ENCODE measurements around the gene SV2B.

The SV2B gene

DNA sequence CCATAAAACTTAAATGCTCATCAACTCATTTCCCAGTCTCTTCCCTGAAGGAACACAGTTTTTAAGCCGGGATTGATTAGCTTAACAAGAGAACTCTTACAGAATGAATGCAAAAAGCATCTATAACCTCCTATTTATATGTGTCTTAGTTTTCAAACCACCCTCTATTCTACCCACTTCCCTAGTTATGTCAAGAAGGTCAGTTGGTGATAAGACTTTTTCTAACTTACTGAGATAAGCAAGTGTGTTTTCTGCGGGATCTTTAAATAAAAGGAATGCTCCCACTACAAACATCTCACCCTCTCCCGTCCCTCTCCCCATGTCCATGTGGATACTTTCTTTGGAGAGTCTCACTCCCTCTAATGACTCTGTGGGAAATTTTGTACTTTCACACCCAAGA is 218.5 kb downstream of the SV2B start:
- no peak for DNase-seq (ENCODE audit: low read depth)
- H3K4me3 ChIP-seq (ENCODE audit: low read depth, low read length) = no peak overlapping the region
- TF ChIP-seq, protein P1, sequence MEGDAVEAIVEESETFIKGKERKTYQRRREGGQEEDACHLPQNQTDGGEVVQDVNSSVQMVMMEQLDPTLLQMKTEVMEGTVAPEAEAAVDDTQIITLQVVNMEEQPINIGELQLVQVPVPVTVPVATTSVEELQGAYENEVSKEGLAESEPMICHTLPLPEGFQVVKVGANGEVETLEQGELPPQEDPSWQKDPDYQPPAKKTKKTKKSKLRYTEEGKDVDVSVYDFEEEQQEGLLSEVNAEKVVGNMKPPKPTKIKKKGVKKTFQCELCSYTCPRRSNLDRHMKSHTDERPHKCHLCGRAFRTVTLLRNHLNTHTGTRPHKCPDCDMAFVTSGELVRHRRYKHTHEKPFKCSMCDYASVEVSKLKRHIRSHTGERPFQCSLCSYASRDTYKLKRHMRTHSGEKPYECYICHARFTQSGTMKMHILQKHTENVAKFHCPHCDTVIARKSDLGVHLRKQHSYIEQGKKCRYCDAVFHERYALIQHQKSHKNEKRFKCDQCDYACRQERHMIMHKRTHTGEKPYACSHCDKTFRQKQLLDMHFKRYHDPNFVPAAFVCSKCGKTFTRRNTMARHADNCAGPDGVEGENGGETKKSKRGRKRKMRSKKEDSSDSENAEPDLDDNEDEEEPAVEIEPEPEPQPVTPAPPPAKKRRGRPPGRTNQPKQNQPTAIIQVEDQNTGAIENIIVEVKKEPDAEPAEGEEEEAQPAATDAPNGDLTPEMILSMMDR (IDR thresholded peaks at IDR 0.05; ENCODE audit: insufficient read depth, low read depth, low read length, missing control alignments) = no peak

DNA sequence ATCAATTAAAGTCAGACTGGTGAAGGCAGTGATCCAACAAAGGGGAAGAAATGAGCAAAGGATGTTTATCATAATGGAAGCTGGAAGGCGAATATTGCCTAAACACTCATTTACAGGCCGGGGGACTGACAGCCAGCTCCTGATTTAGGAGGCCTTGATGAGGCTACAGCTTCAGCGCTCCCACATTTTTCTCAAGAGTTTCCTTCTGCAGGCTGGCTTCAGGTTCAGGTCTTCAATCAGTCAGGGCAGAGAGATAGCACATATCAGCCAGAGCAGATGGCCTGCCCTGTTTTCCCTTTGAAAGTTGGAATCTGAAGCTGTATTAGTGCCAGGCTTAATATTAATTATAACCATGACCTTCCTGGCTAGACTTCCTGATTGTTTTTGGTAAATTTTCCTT is 218.9 kb downstream of the SV2B start:
- DNase-seq (ENCODE audit: low read depth) = no peak
- TF ChIP-seq, protein P1 (IDR thresholded peaks at IDR 0.05; ENCODE audit: insufficient read depth, low read depth, low read length, missing control alignments) = no peak
- no peak overlapping the region for H3K4me3 ChIP-seq (ENCODE audit: low read depth, low read length)

DNA sequence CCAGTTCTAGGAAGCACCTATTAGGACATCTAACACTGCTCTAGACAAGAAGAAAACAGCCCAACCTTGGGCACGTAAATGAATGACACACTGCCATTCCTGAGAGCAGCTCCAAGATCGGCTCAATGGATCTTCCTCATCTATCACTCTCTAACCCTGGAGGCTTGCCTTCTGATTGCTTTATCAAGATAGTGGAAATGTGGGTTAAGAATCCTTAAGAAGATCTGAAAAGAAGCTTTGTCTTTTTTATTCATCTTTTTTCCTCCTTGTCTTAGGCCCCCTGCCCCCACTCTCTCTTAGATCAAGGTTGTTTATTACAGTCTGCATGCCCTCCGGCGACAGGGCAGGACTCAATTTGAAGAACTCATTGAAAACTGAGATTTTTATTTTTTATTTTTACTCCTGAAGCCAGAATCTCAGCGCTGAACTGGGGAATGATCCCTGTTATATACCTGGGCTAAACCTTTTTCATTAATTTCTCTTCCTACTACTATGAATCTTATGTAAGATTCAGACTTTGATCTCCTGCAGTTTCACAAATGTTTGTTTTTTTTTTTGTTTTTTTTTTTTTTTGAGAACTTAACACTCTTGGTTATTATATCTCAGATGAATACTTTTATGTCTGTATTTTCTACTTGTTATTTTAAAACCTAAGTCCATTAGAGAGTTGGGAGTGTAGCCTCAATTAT is 219.5 kb downstream of the SV2B start:
- TF ChIP-seq, protein P1 (IDR thresholded peaks at IDR 0.05; ENCODE audit: insufficient read depth, low read depth, low read length, missing control alignments) = no peak
- no peak for DNase-seq (ENCODE audit: low read depth)
- H3K4me3 ChIP-seq (ENCODE audit: low read depth, low read length) = no peak overlapping the region

DNA sequence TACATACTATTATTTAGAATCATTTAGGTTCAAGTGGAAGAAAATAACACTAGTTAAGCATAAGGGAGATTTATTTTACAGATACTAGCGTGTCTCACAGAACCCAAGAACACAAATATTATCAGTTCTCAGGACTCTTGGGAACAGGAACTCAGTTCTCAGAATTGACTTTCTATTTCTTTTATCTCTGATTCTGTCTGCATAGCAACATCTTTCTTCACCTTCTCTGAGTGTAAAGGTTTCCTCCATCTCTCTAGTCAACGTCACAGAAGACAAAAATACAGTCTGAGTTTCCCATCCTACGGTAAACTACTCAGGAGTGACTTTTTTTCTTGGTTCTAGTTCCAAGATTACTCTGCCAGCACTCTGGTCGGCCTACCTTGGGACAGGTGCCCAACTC is 220.0 kb downstream of the SV2B start:
- TF ChIP-seq, protein P1 (IDR thresholded peaks at IDR 0.05; ENCODE audit: insufficient read depth, low read depth, low read length, missing control alignments) = no peak
- DNase-seq (ENCODE audit: low read depth) = no peak
- H3K4me3 ChIP-seq (ENCODE audit: low read depth, low read length) = no peak overlapping the region

DNA sequence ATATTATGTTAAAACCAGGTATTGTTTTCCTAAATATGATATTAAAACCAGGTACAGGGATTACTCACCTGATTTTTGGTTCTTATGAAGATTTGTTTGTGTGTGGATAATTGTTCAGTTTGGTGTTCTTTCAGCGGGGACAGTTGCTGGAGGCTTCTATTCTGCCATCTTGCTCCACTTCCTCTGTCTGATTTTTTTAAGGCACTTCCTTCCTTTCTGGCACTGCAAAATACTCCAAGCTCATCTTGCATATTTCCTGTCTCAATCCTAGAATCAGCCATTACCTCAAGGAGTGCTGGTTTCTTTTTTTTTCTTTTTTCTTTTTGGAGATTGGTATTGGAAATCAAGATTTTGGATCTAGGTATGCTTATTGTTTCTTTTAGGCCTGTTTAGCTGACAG is 229.9 kb downstream of the SV2B start:
- TF ChIP-seq, protein P1 (IDR thresholded peaks at IDR 0.05; ENCODE audit: insufficient read depth, low read depth, low read length, missing control alignments) = no peak
- no peak overlapping the region for H3K4me3 ChIP-seq (ENCODE audit: low read depth, low read length)
- no peak for DNase-seq (ENCODE audit: low read depth)

DNA sequence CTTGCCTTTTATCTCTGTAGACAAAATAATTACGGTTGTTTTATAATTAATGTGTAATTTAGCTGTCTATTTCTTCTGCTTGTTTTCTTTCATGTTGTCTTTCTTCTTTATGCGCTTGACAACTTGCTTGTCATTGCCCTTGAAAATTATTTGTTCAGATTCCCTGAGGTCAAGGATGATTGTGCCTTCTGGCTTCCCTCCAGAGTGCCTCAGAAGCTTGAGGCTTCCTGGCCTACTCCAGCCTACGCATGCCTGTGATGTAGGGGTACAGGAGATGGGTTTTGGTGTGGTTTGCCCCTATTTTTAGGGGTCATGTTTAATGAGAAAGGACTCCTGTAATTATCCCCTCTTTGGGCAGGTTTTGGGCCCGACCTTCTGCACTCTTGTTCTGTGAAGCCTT is 231.5 kb downstream of the SV2B start:
- TF ChIP-seq, protein P1 (IDR thresholded peaks at IDR 0.05; ENCODE audit: insufficient read depth, low read depth, low read length, missing control alignments) = no peak
- no peak overlapping the region for H3K4me3 ChIP-seq (ENCODE audit: low read depth, low read length)
- no peak for DNase-seq (ENCODE audit: low read depth)

DNA sequence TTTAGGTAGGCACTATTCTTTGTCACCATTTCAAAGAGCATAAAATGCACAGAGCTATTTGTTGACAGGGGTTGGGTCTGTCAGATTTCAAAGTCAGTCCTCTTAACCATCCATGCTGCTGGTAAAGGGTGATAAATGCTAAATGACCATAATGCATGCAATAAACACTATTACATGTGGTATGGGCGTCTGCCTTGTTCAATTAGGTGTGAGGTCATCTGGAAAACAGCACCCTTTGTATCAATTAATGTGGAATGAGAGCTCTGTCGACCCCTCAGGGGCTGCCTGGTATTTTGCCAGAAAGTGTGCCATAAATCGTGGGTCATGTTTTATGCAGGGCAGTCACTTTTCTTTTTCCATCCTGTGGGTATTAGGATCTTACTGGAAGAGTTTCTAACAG is 235.6 kb downstream of the SV2B start:
- TF ChIP-seq, protein P1 (IDR thresholded peaks at IDR 0.05; ENCODE audit: insufficient read depth, low read depth, low read length, missing control alignments) = no peak
- no peak overlapping the region for H3K4me3 ChIP-seq (ENCODE audit: low read depth, low read length)
- no peak for DNase-seq (ENCODE audit: low read depth)
